IPS-18a (cell line): ENCODE measurements around the gene KCNAB2.

Experiments used
- H3K27ac ChIP-seq: one replicate; pipeline ENCODE4 v1.5.1; 2013; ENCODE audit warnings: low read length
- H3K27me3 ChIP-seq: one replicate; pipeline ENCODE4 v1.6.1; 2013; ENCODE audit warnings: mild to moderate bottlenecking, low read length; ENCODE audit not compliant: control insufficient read depth, insufficient read depth
- H3K36me3 ChIP-seq: one replicate; pipeline ENCODE4 v1.6.1; 2013; ENCODE audit warnings: low read depth, low read length; ENCODE audit not compliant: control insufficient read depth
- H3K4me1 ChIP-seq: one replicate; pipeline ENCODE4 v1.6.1; 2013; ENCODE audit warnings: low read depth, low read length; ENCODE audit not compliant: control insufficient read depth
- H3K4me3 ChIP-seq: one replicate; pipeline ENCODE4 v1.5.1; 2013; ENCODE audit warnings: low read length
- H3K9ac ChIP-seq: one replicate; pipeline ENCODE4 v1.6.1; 2013; ENCODE audit warnings: mild to moderate bottlenecking, low read length, moderate library complexity
- H3K9me3 ChIP-seq: one replicate; pipeline ENCODE4 v1.6.1; 2013; ENCODE audit warnings: low read depth, low read length; ENCODE audit not compliant: control insufficient read depth

KCNAB2 gene

DNA sequence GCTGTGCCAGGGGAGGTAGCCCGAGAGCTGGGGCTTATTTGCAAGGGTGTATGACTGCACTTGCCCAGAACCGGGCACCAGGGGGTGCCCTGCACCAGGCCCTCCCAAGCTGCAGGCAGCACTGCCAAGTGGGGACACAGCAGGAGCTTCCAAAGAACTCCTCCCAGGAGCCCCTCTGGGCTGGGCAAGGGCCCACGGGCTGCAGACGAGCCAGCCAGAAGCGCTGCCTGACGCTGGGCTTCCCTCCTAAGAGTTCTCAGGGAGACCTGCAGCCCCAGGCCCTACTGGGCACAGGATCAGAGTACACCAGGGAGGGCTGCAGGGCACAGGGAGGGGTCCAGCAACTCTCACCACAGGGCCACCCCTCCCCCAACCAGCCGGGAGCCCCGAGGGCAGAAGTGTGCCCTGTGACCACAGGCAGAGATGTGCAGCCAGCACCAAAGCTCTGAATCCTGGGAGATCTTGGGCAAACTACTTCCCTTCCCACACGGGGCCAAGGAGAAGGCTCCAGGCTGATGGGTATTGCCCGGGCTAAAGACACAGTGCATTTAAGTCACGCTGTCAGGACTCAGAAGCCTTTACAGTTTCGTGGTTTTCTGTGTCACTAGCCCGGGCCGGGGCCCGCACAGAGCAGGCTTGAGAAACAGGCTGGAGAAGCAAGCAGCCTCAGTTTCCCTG, 63.4 kb downstream of the KCNAB2 start:
- Histone ChIP-seq H3K27me3 (no peaks in the 10 kb centered on the region), H3K9me3 (no peaks in the 10 kb centered on the region), H3K36me3 (no peaks in the 10 kb centered on the region), H3K4me1 (no peaks in the 10 kb centered on the region), H3K4me3 (no peak overlapping the region), H3K9ac (no peak overlapping the region), H3K27ac (no peak overlapping the region)

DNA sequence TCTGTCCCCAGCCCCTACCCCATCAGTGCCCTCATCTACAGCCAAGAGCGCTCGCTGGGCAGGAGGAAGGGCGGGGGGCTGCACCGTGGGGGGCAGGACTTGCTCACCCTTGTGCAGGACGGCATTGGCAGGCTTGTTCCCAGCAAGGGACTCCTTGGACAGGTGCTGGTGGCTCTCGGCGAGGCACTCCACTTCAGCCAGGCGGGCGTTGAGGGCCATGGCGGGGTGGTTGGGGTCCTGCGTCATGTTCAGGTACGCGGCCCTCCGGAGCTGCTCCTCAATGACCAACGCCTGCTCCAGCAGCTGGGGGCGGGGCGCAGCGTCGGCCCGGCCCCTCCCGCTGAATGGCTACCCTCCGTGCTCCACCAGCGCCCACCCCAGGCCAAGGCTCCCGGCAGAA, 64.0 kb downstream of the KCNAB2 start:
- H3K4me3 ChIP-seq, result no peak overlapping the region
- no peak overlapping the region for H3K9ac ChIP-seq
- no peaks in the 10 kb centered on the region for H3K36me3 ChIP-seq
- H3K4me1 ChIP-seq, result no peaks in the 10 kb centered on the region
- H3K9me3 ChIP-seq, result no peaks in the 10 kb centered on the region
- H3K27ac ChIP-seq, result no peak overlapping the region
- H3K27me3 ChIP-seq, result no peaks in the 10 kb centered on the region

DNA sequence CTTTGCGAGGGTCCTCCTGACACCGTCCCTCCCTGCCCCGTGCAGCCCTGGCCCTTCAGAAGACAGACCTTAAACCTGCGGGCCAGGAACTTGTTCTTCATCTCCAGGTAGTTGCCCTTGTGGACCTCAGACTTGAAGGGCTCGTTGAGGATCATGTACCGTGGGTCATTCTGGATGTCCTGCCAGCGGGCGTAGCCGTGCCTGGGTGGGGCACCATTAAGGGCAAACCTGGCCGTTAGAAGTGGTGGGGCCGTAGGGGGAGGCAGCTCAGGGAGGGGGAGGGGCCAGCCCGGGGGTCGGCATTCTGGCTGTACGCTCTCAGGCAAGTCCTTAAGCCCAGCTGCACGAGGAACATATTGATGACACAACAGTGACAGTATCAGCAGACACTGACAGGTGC, 64.6 kb downstream of the KCNAB2 start:
- Histone ChIP-seq H3K9me3 (no peaks in the 10 kb centered on the region), H3K27me3 (no peaks in the 10 kb centered on the region), H3K36me3 (no peaks in the 10 kb centered on the region), H3K27ac (no peak overlapping the region), H3K4me3 (no peak overlapping the region), H3K9ac (no peak overlapping the region), H3K4me1 (no peaks in the 10 kb centered on the region)

DNA sequence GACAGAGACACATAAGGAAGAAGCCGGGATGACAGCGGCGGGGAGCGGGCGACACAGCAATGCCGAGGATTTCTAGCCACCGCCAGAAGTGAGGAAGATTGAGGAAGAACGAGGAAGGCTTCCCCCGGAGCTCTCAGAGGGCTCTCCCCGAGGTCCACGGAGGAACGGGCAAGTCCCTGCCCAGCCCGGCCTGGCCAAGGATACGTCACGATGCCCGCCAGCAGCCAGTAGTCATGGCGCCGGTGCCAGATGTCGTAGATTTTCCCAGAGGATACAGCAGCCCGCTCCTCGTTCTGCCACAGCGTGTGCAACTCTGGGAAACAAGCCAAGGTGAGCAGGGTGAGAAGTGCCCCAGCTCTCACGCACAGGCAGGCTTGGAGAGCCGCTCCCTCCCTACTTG, 65.9 kb downstream of the KCNAB2 start:
- no peaks in the 10 kb centered on the region for H3K27me3 ChIP-seq
- no peaks in the 10 kb centered on the region for H3K9me3 ChIP-seq
- no peak overlapping the region for H3K9ac ChIP-seq
- H3K27ac ChIP-seq, result no peak overlapping the region
- no peaks in the 10 kb centered on the region for H3K36me3 ChIP-seq
- H3K4me3 ChIP-seq, result no peak overlapping the region
- no peaks in the 10 kb centered on the region for H3K4me1 ChIP-seq

DNA sequence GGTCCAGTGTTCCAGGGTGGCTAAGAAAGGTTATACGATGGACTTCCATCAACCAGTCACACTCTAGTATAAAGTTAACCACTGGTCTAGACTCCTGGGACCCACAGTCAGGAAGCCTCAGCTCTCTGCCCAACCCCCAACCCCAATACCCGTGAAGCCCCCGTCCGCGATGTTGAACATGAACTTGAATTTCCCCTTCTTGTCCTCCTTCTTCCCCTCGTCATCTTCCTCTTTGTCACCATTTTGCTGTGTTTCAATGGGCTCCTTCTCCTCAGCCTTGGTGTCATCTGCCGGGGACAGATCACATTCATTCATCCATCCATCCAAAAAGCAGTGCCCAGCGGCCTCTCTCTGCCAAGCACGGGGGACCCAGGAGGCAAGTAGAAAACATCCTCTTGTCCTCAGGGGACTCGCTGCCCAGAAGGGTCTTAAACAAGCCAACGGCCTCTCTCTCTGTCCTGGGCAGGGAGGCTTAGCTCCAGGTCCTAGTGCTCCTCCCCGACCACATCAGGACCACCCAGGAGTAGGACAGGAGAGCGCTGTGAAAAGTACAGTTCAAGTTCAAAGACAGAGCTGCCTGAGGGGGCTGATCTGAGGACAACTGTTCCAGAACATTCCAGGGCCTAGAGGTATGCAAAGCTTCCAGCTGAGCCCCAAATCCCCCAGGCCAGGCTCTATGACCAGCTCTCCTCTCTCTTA, 66.5 kb downstream of the KCNAB2 start:
- H3K27me3 ChIP-seq, result no peaks in the 10 kb centered on the region
- no peak overlapping the region for H3K9ac ChIP-seq
- no peaks in the 10 kb centered on the region for H3K9me3 ChIP-seq
- H3K27ac ChIP-seq, result no peak overlapping the region
- H3K4me3 ChIP-seq, result no peak overlapping the region
- H3K36me3 ChIP-seq, result no peaks in the 10 kb centered on the region
- no peaks in the 10 kb centered on the region for H3K4me1 ChIP-seq

DNA sequence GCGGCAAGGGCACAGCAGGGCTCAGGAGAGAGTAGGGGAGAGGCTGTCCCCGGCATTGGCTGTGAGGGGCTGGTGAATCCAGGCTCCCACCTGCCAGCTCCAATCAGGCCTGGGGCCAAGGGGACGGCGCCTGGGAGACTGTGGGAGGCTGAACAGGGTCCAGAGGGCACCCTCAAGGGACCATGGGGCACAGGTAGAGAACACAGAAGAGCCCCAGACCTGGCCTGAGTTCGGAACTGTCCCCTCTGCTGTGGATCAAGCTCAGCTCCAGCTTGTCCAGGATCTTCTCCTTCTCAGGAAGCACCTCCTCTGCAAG, 67.0 kb downstream of the KCNAB2 start:
- no peaks in the 10 kb centered on the region for H3K27me3 ChIP-seq
- H3K9ac ChIP-seq, result no peak overlapping the region
- H3K4me3 ChIP-seq, result no peak overlapping the region
- H3K36me3 ChIP-seq, result no peaks in the 10 kb centered on the region
- no peak overlapping the region for H3K27ac ChIP-seq
- no peaks in the 10 kb centered on the region for H3K9me3 ChIP-seq
- H3K4me1 ChIP-seq, result no peaks in the 10 kb centered on the region

DNA sequence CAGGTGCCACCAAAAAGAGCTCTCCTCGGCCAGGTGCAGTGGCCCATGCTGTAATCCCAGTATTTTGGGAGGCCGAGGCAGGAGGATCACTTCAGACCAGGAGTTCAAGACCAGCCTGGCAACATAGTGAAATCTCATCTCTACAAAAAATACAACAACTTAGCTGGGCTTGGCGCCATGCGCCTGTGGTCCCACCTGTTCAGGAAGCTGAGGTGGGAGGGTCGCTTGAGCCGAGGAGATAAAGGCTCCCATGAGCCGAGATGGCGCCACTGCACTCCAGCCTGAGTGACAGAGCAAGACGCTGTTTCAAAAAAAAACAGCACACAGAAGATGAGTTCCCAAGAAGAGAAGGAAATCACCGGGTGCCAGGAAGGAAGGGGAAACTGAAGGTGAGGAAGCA, 67.4 kb downstream of the KCNAB2 start:
- no peak overlapping the region for H3K4me3 ChIP-seq
- no peaks in the 10 kb centered on the region for H3K4me1 ChIP-seq
- no peaks in the 10 kb centered on the region for H3K27me3 ChIP-seq
- no peaks in the 10 kb centered on the region for H3K36me3 ChIP-seq
- no peak overlapping the region for H3K27ac ChIP-seq
- H3K9ac ChIP-seq, result no peak overlapping the region
- no peaks in the 10 kb centered on the region for H3K9me3 ChIP-seq

DNA sequence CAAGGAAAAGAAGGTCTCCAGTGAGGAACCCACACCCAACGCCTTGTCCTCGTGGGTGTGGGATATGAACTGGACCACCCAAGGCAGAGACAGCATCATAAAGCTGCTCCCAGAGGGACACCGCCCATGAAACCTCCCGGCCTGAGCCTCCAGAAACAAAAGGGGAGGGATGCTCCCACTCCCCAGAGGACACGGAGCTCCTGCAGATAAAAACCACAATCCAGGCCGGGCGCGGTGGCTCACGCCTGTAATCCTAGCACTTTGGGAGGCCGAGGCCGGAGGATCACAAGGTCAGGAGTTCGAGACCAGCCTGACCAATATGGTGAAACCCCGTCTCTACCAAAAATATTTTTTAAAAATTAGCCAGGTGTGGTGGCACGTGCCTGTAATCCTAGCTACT, 68.1 kb downstream of the KCNAB2 start:
- H3K4me1 ChIP-seq, result no peaks in the 10 kb centered on the region
- H3K27ac ChIP-seq, result no peak overlapping the region
- no peaks in the 10 kb centered on the region for H3K27me3 ChIP-seq
- H3K9ac ChIP-seq, result no peak overlapping the region
- no peaks in the 10 kb centered on the region for H3K36me3 ChIP-seq
- no peak overlapping the region for H3K4me3 ChIP-seq
- no peaks in the 10 kb centered on the region for H3K9me3 ChIP-seq

DNA sequence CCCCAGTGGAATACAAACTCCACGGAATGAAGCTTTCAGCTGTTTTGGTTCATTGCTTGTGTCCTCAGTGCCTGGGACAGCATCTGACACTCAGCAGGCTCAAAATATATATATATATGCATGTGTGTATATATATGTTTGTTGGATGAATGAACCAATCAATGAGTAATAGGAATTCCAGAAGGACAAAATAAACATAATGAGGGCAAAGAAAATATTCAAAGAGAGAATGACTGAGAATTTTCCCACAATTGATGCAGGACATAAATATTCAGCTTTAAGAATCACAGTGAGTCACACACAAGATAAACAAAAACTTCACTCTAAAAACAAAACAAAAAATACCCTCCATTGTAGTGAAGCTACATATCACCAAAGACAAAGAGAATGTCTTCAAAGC, 70.4 kb downstream of the KCNAB2 start:
- H3K9me3 ChIP-seq, result no peaks in the 10 kb centered on the region
- no peak overlapping the region for H3K27ac ChIP-seq
- no peaks in the 10 kb centered on the region for H3K36me3 ChIP-seq
- H3K4me3 ChIP-seq, result no peak overlapping the region
- H3K27me3 ChIP-seq, result no peaks in the 10 kb centered on the region
- no peak overlapping the region for H3K9ac ChIP-seq
- no peaks in the 10 kb centered on the region for H3K4me1 ChIP-seq

DNA sequence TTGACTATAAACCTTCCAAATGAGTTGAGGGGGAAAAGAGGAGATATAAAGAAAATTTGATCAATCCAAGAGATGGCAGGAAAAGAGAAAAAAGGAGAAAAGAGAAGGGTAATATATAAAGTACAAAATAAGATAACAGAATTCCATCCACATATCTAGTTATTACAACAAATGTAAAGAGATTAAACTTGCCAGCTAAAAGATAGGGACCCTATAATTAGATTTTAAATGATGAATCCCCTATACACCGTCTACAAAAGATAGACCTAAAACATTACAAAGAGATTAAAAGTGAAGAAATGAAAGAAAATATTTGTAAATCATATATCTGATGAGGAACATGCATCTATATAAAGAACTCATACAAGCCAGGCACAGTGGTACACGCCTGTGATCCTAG, 71.4 kb downstream of the KCNAB2 start:
- H3K4me3 ChIP-seq, result no peak overlapping the region
- H3K9ac ChIP-seq, result no peak overlapping the region
- H3K27ac ChIP-seq, result no peak overlapping the region
- H3K36me3 ChIP-seq, result no peaks in the 10 kb centered on the region
- no peaks in the 10 kb centered on the region for H3K27me3 ChIP-seq
- H3K9me3 ChIP-seq, result no peaks in the 10 kb centered on the region
- H3K4me1 ChIP-seq, result no peaks in the 10 kb centered on the region

DNA sequence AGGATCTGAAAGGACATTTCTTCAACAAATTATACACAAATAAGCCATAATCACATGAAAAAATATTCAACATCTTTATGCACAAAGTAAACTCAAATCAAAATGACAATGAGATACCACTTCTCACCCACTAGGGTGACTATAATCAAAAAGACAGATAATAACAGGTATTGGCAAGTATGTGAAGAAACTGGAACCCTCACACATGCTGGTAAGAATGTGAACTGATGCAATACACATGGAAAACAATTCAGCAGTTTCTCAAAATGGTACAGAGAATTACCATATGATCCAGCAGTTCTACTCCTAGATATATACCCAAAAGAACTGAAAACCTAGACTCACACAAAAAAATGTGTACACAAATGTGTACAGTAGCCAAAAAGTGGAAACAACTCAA, 71.9 kb downstream of the KCNAB2 start:
- Histone ChIP-seq H3K9me3 (no peaks in the 10 kb centered on the region), H3K4me1 (no peaks in the 10 kb centered on the region), H3K27ac (no peak overlapping the region), H3K9ac (no peak overlapping the region), H3K27me3 (no peaks in the 10 kb centered on the region), H3K36me3 (no peaks in the 10 kb centered on the region), H3K4me3 (no peak overlapping the region)

DNA sequence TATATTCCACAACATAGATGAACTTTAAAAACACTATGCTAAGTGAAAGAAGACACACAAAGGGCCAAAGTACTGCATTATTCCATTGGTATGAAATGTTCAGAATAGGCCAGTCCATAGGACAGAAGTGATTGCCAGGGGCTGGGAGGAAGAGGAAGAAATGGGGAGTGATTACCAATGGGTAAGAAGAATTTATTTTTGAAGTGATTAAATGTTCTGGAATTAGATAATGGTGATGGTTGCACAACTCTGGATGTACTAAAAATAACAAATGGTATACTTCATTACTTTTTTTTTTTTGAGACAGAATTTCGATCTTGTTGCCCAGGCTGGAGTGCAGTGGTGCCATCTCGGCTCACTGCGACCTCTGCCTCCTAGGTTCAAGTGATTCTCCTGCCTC, 72.7 kb downstream of the KCNAB2 start:
- Histone ChIP-seq H3K9ac (no peak overlapping the region), H3K27ac (no peak overlapping the region), H3K4me3 (no peak overlapping the region), H3K4me1 (no peaks in the 10 kb centered on the region), H3K36me3 (no peaks in the 10 kb centered on the region), H3K9me3 (no peaks in the 10 kb centered on the region), H3K27me3 (no peaks in the 10 kb centered on the region)
